Measurements from ENCODE around the gene HMGCS2.
"Not testable (repeated sequence)": the region's sequence is repeated elsewhere in the genome, so short reads cannot be mapped to it uniquely, and the experiment has no call there.

HMGCS2 gene

DNA sequence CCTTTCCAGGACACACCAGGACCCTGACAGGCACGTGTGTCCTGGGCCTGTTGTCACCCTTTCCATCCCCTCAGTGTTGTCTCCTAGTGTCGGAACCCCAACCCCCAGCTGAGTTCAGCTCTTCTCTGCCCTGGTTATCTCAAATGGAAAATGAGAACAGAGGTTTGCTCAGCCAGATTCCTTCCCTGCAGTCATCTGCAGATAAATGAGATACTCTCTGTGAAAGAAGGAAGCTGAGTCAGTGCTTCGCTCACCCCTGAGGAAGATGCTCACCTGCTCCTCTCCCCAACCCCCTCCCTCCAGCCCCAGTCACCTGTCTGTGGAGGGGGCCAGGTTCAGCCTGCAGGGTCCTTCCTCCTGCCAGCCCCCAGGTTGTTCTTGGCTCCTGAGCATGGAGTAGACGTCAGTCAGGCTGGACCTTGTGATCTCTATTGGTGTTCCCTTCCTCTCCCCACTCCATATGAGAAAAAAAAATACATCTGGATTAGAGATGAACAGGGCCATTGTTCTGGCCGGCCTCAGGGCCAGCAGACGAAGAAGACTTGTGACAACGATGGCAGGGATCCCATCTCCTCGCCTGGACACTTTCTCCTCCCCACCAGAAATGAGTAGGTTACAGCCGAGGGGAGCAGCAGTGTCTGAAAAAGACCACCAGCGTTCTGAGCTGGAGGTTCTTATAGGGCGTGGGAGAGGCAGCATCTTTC is 36.1 kb downstream of the HMGCS2 start:
- no peak overlapping the region for H3K4me3 ChIP-seq (ENCODE audit: low read depth, low read length)

DNA sequence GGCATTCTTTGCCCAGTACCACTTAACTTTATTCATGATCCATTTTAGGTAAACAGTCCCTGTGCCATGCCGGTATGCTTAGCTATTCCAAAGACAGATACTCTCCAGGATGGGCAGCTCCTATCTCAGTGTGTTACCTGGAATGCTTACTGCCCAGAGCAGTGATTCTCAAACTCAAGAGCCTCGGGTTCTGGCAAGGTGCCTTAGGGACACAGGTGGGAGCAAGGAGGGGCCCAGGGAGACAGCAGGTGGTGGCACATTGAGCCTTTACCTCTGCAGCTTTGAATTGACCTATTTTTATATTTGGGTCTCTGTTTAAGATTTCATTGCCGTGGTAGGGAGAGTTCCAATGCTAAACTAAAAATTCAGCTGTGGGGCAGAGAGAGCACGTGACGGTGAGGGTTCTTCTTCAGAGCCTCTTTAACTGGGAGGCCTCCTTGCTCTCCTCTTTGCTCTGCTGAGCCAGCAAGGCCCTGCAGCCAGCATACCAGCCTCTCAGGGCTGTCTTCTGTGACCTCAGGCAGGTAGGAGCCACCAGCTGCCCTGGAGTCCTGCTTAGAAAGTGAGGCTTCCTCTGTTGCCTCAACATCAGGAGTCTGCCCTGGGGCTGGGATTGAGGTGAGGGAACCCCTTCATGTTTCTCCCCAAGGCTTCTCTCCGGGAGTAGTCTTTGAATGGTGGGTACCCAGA is 36.8 kb downstream of the HMGCS2 start:
- H3K4me3 ChIP-seq (ENCODE audit: low read depth, low read length): no peak overlapping the region

DNA sequence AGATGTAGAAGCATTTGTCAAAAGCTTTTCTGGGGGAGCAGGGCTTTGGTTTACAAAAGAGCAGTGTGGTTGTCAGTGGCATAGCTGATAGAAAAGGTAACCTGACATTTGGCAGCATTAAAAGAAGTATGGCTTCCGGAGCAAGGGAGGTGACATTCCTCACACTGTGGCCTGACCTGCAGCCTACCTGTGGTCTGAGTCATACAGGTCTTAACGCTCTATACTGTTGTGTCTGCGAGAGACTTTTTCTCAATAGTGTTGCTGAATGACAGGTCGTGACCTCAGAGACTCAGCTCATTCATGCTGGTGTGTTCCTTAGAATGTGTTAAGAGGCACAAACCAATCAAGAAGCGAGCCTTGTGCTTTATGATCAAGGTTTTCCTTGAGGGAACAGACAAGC is 37.6 kb downstream of the HMGCS2 start:
- H3K4me3 ChIP-seq (ENCODE audit: low read depth, low read length): no peak overlapping the region

DNA sequence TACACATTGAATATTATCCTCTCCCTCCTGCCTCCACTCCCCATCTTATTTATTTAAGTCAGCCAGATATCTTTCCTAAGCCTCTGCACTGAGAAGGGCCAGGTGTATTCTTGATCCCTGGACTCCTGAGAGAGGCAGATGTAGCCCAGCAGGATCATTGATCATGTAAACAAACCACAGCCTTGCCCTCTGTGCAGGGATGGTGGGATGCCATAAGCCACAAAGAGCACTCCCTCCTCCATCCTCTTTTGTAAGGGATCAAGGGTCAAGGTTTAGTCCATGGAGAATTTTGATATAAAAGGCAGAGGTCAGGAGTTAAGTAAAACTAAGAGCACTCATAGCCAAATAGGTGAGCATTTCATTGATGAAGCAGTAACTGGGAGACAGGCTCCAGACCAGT is 39.7 kb downstream of the HMGCS2 start:
- no peak overlapping the region for H3K4me3 ChIP-seq (ENCODE audit: low read depth, low read length)

DNA sequence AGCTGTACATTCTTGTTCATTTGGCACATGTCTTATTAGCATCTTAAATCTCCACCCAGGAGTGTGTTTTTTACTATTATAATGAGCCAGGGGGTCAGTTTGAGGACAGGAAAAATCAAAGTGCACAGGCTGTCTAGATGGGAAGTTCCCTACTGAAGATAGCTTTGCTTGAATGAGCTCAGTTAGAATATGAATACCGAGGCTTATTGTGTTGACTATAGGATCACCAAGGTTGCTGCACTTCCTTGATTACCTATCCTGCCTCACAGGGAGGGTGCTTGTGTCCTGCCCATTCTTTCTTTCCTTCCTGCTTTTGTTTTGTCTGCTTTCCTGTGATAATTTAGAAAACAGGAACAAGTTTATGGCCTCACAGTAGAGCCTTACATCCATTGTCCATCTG is 40.7 kb downstream of the HMGCS2 start:
- H3K4me3 ChIP-seq (ENCODE audit: low read depth, low read length): no peak overlapping the region

DNA sequence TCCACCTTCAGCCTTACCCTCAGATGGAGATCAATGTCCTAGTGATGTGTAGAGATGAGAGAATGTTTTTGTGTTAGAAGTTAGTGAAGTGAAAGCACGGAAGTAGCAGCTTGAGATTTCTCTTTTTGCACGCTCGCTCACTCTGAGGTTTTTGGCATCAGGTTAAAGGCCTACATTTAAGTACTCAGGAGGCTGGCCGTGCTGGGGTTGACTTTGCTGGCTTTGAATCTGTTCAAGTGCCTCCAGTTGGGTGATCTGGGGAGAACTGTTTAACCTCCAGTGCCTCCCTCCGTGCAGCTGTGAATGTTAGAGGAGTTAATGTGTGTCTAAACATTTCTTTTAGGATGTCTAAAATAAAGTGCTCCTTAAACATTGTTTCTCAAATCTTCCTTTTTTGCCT is 43.1 kb downstream of the HMGCS2 start:
- no peak overlapping the region for H3K4me3 ChIP-seq (ENCODE audit: low read depth, low read length)

DNA sequence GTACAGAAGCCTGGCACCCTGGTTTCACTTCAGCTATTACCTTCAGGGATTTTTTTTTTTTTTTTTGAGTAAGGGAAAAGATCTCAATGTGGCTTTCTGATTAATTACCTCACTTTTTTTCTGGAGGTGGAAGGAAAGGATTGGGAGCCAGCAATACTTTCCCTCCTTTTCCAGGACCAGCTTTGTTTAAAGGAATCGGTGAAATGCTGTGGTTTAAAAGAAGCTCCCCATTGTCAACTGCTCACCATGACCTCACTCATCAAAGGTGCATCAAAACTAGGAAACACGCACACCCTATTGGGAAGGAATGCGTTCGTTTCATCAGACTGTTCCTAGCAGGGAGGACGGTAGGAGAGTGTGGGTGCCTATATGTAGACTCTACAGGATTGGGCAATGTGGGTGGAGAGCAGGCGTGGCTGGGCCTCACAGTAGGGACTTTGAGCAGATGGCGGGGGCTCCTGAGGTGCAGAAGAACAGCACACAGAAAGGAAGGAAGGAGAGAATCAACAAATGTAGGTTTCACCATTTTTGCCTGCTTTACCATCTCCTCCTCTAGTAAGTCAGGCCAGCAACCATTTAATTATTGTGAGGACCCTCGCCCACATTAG is 44.0 kb downstream of the HMGCS2 start:
- no peak overlapping the region for H3K4me3 ChIP-seq (ENCODE audit: low read depth, low read length)

DNA sequence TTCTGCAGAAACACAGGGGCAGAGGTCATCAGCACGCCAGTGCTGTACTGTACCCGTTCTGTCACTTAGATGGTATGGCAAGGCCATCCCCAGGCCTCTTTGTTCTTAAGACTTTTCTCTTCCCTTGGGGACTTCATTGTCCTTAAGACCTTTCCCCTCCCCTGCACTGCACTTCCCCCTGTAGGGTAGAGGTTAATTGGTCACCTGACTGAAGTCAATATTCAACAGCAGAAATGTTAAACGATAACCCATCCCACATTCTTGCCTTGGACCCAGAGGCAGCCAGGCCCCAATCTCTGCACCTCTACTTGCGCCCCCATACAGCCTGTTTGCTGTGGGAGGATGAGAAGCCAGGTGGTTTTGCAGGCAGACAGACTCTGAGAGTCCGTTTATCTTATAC is 46.8 kb downstream of the HMGCS2 start:
- H3K4me3 ChIP-seq (ENCODE audit: low read depth, low read length): no peak overlapping the region

DNA sequence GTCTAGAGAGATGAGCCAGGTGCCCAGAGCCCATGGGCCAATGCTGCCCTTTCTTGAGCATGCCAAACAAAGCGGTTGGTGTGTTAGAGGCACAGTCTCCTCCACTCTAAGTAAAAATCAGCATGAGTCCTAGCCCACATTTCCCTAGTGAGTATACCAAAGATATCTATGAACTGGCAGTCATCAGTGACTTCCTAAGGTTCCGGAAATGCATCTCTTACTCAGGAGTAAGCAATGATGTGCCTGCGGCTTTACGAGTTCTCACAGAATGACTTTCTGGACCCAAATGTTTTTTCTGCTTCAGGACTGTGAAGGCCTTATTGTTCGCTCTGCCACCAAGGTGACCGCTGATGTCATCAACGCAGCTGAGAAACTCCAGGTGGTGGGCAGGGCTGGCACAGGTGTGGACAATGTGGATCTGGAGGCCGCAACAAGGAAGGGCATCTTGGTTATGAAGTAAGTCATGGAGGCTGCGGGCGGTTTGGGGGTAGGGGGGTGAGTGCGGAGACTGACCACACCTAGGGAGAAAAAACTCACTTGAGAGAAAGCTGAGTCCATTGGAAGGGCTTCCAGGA is 47.8 kb downstream of the HMGCS2 start:
- no peak overlapping the region for H3K4me3 ChIP-seq (ENCODE audit: low read depth, low read length)

DNA sequence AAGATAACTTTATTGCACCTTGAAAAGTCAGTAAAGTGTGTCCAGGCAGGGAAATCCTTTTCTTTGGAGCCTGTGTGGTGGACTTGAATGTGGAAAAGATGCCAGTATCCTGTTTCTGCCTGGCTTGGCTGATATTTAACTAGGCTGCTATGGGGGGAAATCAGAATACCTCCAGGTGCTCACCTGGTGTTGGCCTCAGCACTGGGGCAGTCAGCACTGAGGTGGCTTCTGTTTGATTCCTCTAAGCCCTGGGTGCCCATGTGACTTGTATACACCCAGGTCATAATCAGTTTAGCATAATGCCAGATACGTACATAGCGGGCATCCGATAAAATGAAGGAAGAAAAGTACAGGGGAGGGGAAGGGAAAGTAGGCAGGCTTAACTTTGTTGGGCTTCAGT is 49.7 kb downstream of the HMGCS2 start:
- no peak overlapping the region for H3K4me3 ChIP-seq (ENCODE audit: low read depth, low read length)

DNA sequence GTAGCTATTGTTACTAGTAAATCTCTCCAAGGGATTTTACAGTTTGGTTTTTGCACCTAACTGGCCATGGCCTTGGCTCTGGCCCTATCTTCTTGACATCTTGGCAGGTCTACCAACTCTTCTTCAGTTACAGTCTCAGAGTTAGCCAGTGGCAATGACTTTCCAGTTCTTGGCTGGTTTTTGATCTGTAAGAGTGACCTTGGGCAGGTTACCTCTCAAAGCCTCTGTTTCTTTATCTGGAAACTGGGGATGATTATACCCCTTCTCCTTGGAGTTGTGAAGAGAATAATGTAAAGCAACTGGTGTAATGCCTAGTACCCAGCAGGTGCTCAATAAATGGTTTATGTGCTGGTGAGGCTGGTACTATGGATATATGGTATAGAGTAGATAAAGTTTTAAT is 50.3 kb downstream of the HMGCS2 start:
- H3K4me3 ChIP-seq (ENCODE audit: low read depth, low read length): no peak overlapping the region

DNA sequence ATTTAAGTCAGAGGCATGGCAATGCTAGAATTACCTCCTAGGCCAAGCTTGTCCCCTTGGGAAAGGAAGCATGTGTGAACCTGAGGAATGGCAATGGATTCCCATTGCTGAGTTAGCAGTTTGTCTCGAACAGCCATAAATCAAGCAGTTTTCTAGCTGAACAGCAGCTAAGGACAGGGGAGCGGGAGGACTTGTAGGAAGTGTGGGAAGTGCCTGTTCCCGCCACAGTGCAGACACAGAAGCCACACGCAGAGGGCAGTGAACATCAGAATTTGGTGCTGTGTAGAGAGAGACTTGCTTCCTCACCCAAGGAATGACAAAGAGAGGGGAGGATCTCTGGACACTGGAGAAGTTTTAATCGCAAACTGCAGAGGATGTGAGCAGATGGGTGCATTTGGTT is 53.2 kb downstream of the HMGCS2 start:
- no peak overlapping the region for H3K4me3 ChIP-seq (ENCODE audit: low read depth, low read length)

DNA sequence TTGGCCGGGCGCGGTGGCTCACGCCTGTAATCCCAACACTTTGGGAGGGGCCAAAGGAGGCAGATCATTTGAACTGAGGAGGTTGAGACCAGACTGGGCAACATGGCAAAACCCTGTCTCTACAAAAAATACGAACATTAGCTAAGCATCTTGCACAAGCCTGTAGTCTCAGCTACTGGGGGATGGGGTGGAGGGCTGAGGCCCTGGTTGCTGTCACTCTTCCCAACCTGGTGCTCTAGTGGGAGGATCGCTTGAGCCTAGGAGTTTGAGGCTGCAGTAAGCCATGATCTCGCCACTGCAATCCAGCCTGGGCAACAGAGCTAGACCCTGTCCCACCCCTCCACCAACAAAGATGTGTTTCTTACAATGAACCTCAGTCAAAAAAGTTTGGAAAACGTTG is 54.1 kb downstream of the HMGCS2 start:
- no peak overlapping the region for H3K4me3 ChIP-seq (ENCODE audit: low read depth, low read length)

DNA sequence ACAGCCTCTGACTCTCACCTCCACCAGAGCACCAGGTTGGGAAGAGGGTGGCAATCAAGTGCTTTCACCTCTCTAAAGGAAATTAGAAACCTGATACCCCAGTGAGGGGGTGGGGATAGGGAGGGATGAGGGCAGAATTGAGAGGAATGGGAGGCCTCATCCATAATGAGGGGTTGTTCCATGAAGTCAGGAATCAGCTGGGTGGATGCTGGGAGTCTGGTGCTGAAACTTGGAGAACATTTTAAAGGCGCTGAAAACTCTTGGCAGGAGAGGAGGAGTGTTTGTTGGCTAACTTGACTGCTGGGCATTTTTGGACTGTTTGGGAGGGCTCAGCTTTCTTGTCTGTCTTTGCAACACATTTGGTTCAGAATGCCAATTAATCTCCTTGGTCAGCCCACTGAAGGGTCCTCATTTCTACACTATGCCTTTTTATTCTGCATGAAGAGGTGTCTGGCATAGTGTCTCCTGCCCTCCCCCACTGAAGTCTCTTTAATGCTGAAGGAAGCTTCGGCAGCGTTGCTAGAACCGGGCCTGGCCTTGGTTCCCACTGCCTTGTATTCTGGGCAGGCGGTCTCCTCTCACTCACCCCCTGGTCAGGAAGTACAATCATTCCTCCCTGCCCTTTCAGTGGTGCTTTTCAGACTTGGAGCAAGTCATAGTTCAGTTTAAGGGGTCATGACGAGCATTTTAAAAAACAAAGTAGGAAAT is 54.8 kb downstream of the HMGCS2 start:
- peak overlapping the region; percentile 100 for H3K4me3 ChIP-seq (ENCODE audit: low read depth, low read length)

DNA sequence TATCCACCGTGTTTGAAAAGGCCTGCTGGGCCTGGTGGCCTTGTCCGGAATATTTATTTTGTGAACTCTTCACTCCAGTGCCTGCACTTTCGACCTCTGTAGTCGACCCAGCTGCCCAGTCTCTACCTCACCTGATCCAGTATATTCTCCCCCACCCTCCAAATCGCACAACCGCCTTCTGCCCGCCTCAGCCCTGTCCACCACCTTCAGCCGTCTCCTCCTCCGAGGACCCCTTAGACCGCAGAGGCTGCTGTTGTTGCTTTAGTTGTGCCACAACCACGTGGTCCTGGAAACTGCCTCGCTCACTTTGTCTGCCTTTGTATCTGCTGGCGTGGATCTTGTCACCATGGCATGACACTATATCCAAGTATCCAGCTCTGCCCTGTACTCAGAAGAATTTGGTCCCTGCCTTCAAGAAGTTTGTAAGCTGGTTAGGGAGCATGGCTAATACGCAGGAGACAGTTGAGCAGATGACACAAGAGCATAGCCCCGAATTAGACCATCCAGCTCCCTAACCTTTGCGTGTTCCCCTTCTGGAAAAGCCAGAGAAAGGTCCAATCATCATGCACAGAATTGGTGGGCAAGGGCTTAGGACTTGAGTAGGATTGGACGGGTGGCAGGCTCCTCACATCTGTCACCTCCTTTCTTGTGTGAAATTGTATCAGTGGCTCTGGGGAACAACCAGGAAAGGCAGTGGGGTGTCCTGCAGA is 55.5 kb downstream of the HMGCS2 start:
- peak overlapping the region; percentile 100 for H3K4me3 ChIP-seq (ENCODE audit: low read depth, low read length)

DNA sequence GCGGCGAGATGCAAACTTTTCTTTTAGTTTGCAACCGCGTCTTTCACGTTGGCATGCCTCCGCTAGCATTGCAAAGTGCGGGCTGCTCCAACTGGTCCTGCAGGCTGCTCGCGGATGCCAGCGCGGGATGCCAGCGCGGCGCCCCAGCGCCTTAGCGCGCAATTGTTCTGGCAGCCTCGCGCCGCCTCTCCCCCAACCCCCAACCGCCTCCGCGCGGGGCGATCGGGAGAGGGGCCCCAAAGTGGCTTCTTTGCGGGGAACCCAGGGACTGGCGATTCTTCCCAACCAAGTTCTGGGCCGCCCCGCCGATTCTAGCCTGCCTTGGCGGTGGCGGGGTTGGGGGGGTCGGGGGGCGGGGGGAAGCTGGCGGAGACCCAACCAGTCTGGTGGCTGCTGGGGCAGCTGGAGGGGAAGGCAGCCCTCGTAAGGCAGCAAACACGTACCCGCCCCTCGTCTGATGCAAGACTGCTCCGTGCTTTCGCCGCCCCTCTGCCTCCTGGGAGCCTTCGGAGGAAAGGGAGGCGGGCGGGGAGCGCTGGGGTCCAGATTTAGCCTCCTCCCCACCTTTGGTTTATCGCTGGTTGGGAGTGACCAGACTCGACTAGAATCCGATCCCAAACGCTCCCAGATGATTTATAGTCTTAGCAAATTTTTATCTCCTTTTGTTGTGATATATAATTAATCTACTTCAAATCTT is 56.2 kb downstream of the HMGCS2 start:
- peak overlapping the region; percentile 100 for H3K4me3 ChIP-seq (ENCODE audit: low read depth, low read length)

DNA sequence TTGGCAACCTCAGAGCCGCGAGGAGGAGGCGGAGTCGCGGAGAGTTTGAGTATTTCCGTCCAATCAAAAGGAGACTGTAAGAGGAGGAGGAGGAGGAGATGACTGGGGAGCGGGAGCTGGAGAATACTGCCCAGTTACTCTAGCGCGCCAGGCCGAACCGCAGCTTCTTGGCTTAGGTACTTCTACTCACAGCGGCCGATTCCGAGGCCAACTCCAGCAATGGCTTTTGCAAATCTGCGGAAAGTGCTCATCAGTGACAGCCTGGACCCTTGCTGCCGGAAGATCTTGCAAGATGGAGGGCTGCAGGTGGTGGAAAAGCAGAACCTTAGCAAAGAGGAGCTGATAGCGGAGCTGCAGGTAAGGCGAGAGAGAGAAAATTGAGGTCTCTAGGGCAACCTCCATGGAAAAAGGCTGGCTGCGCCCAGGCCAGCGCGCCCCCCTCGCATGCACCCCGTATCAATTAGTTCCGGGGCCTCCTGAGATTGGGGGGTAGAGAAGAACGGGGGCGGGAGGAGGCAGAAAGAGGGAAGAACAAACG is 56.8 kb downstream of the HMGCS2 start, which contains the start of gene PHGDH:
Gene PHGDH (plus strand): TSS at position 131 of the 538 bp plus-strand sequence. CDS start 89 bp downstream, at position 220.
- peak within 1 kb of the TSS; percentile 100 for H3K4me3 ChIP-seq (ENCODE audit: low read depth, low read length)

DNA sequence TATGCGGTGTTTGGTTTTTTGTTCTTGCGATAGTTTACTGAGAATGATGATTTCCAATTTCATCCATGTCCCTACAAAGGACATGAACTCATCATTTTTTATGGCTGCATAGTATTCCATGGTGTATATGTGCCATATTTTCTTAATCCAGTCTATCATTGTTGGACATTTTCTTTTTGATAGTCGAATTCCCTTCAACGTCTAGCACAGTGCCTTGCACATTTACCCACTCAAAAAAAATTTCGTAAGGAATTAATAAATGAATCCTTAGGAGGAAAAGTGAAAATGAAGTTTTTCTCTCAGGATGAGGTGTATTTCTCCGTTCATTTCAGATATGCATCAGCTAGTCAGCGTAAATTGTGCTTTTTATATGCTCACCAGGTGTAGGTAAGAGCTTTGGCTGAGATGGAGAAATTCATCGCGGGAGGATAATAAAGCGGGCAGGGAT is 57.3 kb downstream of the HMGCS2 start:
- peak overlapping the region; percentile 100 for H3K4me3 ChIP-seq (ENCODE audit: low read depth, low read length)

DNA sequence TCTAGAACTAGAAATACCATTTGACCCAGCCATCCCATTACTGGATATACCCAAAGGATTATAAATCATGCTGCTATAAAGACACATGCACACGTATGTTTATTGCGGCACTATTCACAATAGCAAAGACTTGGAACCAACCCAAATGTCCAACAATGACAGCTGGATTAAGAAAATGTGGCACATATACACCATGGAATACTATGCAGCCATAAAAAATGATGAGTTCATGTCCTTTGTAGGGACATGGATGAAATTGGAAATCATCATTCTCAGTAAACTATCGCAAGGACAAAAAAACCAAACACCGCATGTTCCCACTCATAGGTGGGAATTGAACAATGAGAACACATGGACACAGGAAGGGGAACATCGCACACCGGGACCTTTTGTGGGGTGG is 62.1 kb downstream of the HMGCS2 start:
- not testable (repeated sequence) for H3K4me3 ChIP-seq (ENCODE audit: low read depth, low read length)

All from iPS-11a (cell line).